Keratinocyte (primary cell): Measurements from ENCODE around the gene RAP1GAP. TPM values are rescaled to one million over a fixed set of nuclear protein-coding genes. Genes with fewer than 3 reads are reported as not detected.

Experiments
- DNase-seq: peaks from one replicate; pipeline ENCODE4 v3.0.0-alpha.2; 2011; ENCODE audit warnings: low read depth, missing footprints, low spot score
- FAIRE-seq: peaks from 2 replicates; lab custom pipeline; 2011; peaks lifted over from hg19 to GRCh38; lab: Jason Lieb, UNC
- H2AFZ ChIP-seq: 2 replicates; pipeline ENCODE4 v1.6.0; 2012; ENCODE audit warnings: low read length, control low read depth, inconsistent platforms; ENCODE audit not compliant: control insufficient read depth
- H3K27ac ChIP-seq: 2 replicates; pipeline ENCODE4 v1.5.1; 2011; ENCODE audit warnings: low read length; ENCODE audit not compliant: control insufficient read depth, insufficient read depth
- H3K27me3 ChIP-seq: 3 replicates; pipeline ENCODE4 v1.6.0; 2011; ENCODE audit warnings: low read length; ENCODE audit not compliant: control insufficient read depth, insufficient read depth; ENCODE audit errors: extremely low read depth
- H3K36me3 ChIP-seq, 2 experiments: 2 replicates in 1 of 2; 3 replicates in 1 of 2; pipeline ENCODE4 v1.5.1; 2011; ENCODE audit warnings: low read length in 2 of 2, mild to moderate bottlenecking in 1 of 2; ENCODE audit not compliant: control insufficient read depth in 2 of 2, insufficient read depth in 2 of 2; ENCODE audit errors: extremely low read depth in 1 of 2
- H3K4me1 ChIP-seq: 3 replicates; pipeline ENCODE4 v1.5.1; 2011; ENCODE audit warnings: low read length; ENCODE audit not compliant: control insufficient read depth, insufficient read depth; ENCODE audit errors: extremely low read depth
- H3K4me2 ChIP-seq: 3 replicates; pipeline ENCODE4 v1.6.0; 2011; ENCODE audit warnings: low read depth, low read length; ENCODE audit not compliant: control insufficient read depth, insufficient read depth; ENCODE audit errors: extremely low read depth
- H3K4me3 ChIP-seq, 3 experiments: fragments of 200-600 bp in 1 of 3; sonication (generic) in 1 of 3; 2 replicates in 2 of 3; 3 replicates in 1 of 3; pipeline ENCODE4 v1.5.1; 2011 to 2016; ENCODE audit warnings: low read length in 3 of 3, mild to moderate bottlenecking in 3 of 3, control low read depth in 2 of 3, inconsistent platforms in 1 of 3, low read depth in 1 of 3, mixed read lengths in 1 of 3, mixed run types in 1 of 3, moderate library complexity in 1 of 3; ENCODE audit not compliant: control insufficient read depth in 2 of 3, insufficient read depth in 2 of 3; ENCODE audit errors: extremely low read depth in 1 of 3
- H3K79me2 ChIP-seq: 2 replicates; pipeline ENCODE4 v1.6.0; 2012; ENCODE audit warnings: low read length; ENCODE audit not compliant: control insufficient read depth, insufficient read depth
- H3K9ac ChIP-seq: 3 replicates; pipeline ENCODE4 v1.6.0; 2011; ENCODE audit warnings: low read length; ENCODE audit not compliant: control insufficient read depth, insufficient read depth; ENCODE audit errors: extremely low read depth
- H3K9me1 ChIP-seq: 3 replicates; pipeline ENCODE4 v1.6.0; 2011; ENCODE audit warnings: low read length; ENCODE audit not compliant: control insufficient read depth, insufficient read depth; ENCODE audit errors: extremely low read depth
- H3K9me3 ChIP-seq: 2 replicates; pipeline ENCODE4 v1.5.1; 2012; ENCODE audit warnings: low read depth, low read length; ENCODE audit not compliant: control insufficient read depth
- H4K20me1 ChIP-seq: 3 replicates; pipeline ENCODE4 v1.6.0; 2011; ENCODE audit warnings: low read length; ENCODE audit not compliant: control insufficient read depth, insufficient read depth; ENCODE audit errors: extremely low read depth
- EZH2 ChIP-seq: IDR thresholded peaks from one replicate; pipeline ENCODE4 v1.6.1; 2012; ENCODE audit warnings: inconsistent platforms, mild to moderate bottlenecking, low read length, moderate library complexity
- dilution Hi-C: fragments of 300-500 bp; cut with MboI; formaldehyde crosslinking; loops from one replicate; pipeline ENCODE4 v1.7.0; 2020; ENCODE audit warnings: low sequenced_read_pairs; ENCODE audit not compliant: extremely low pct_ligation_motif_present
- polyA plus RNA-seq, 5 experiments: library from polyadenylated mRNA; depleted of rRNA in 3 of 5; stranded (reverse) in 3 of 5; stranded (forward) in 1 of 5; unstranded in 1 of 5; fragments of >200 nt; gene quantifications; 1 replicate in 1 of 5; 2 replicates in 3 of 5; 3 replicates in 1 of 5; pipeline versions ENCODE4 v1.2.1 to v1.2.3, GENCODE V29; 2011 to 2012; ENCODE audit warnings: missing spikeins in 2 of 5, low read depth in 1 of 5, low replicate concordance in 1 of 5
- TF ChIP-seq, protein P1 (sequence below), 3 experiments: IDR thresholded peaks in 1 of 3; conservative IDR thresholded peaks in 1 of 3; optimal IDR thresholded peaks in 1 of 3; 2 replicates in 2 of 3; 3 replicates in 1 of 3; pipeline versions ENCODE3 to v1.5.1; 2011; ENCODE audit warnings: low read length in 3 of 3, mild to moderate bottlenecking in 3 of 3, moderate library complexity in 2 of 3, control low read depth in 1 of 3, inconsistent platforms in 1 of 3; ENCODE audit not compliant: insufficient read depth in 2 of 3; ENCODE audit errors: extremely low read depth in 1 of 3

RAP1GAP gene
- polyA plus RNA-seq, 1 donor (not counting 4 experiments of a cell fraction or from before 2014, with no cell fraction given) = 1.1 TPM

- Histone ChIP-seq H3K4me2 (no peak overlapping the region), H3K9me3 (no peaks in the 10 kb centered on the region), H3K4me3 (no peak overlapping the region), H3K4me1 (peaks cover 6% of the 10 kb centered on the region), H3K36me3 (peaks cover 27 to 29% of the 10 kb centered on the region in 2 experiments), H3K27ac (no peak overlapping the region), H2AFZ (no peak overlapping the region), H3K79me2 (no peaks in the 10 kb centered on the region), H4K20me1 (no peaks in the 10 kb centered on the region), H3K27me3 (no peaks in the 10 kb centered on the region), H3K9me1 (no peaks in the 10 kb centered on the region), H3K9ac (no peak overlapping the region)
- TF ChIP-seq, protein P1, sequence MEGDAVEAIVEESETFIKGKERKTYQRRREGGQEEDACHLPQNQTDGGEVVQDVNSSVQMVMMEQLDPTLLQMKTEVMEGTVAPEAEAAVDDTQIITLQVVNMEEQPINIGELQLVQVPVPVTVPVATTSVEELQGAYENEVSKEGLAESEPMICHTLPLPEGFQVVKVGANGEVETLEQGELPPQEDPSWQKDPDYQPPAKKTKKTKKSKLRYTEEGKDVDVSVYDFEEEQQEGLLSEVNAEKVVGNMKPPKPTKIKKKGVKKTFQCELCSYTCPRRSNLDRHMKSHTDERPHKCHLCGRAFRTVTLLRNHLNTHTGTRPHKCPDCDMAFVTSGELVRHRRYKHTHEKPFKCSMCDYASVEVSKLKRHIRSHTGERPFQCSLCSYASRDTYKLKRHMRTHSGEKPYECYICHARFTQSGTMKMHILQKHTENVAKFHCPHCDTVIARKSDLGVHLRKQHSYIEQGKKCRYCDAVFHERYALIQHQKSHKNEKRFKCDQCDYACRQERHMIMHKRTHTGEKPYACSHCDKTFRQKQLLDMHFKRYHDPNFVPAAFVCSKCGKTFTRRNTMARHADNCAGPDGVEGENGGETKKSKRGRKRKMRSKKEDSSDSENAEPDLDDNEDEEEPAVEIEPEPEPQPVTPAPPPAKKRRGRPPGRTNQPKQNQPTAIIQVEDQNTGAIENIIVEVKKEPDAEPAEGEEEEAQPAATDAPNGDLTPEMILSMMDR (optimal IDR thresholded peaks at IDR 0.05 in 1 of 3, IDR thresholded peaks at IDR 0.05 in 1 of 3, conservative IDR thresholded peaks at IDR 0.05 in 1 of 3; ENCODE audit: extremely low read depth in 1 of 3, insufficient read depth in 2 of 3, low read length in 3 of 3) = no peak
- no peak for TF ChIP-seq EZH2
- DNase-seq = no peak
- dilution Hi-C loops = no loop called here
- peak; percentile 17 for FAIRE-seq
Observed at GRCh38 chr1:21689661-21690372, 20.7 kb upstream of the RAP1GAP start.

DNA sequence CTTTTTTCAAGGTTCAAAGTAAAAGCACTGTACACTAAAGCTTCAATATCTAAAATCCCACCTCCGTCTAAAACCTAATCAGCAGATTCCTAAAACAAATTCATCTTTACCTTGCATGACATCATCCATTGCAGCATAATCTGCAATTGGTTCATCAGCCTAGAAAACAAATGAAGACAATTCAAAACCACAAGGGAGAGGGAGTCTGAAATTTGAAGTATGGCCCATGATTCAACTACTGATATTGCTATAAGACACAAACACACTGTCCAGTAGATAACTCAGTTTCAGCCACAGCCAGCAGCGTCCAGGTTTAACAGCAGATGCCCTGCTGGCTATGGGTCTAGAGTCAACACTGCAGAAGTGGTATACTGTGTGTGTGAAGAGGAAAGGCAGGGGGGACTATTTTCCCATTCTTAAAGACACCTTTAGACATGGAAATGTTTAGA, 17.9 kb upstream of the RAP1GAP start:
- no peaks in the 10 kb centered on the region for H3K79me2 ChIP-seq
- H4K20me1 ChIP-seq = no peaks in the 10 kb centered on the region
- no peak overlapping the region for H2AFZ ChIP-seq
- no peaks in the 10 kb centered on the region for H3K9me1 ChIP-seq
- FAIRE-seq = peak; percentile 9
- dilution Hi-C loops = no loop called here
- no peak for DNase-seq
- H3K4me1 ChIP-seq = peaks cover 5% of the 10 kb centered on the region
- H3K9me3 ChIP-seq = no peaks in the 10 kb centered on the region
- no peak overlapping the region for H3K4me3 ChIP-seq
- H3K4me2 ChIP-seq = no peak overlapping the region
- no peaks in the 10 kb centered on the region for H3K27me3 ChIP-seq
- H3K27ac ChIP-seq = no peak overlapping the region
- TF ChIP-seq EZH2 = no peak
- TF ChIP-seq, protein P1 (optimal IDR thresholded peaks at IDR 0.05 in 1 of 3, IDR thresholded peaks at IDR 0.05 in 1 of 3, conservative IDR thresholded peaks at IDR 0.05 in 1 of 3; ENCODE audit: extremely low read depth in 1 of 3, insufficient read depth in 2 of 3, low read length in 3 of 3) = no peak
- no peak overlapping the region for H3K9ac ChIP-seq
- H3K36me3 ChIP-seq = peaks cover 16 to 21% of the 10 kb centered on the region in 2 experiments
